ENCODE results near the gene MED12L.
"Not testable (repeated sequence)": the region's sequence is repeated elsewhere in the genome, so short reads cannot be mapped to it uniquely, and the experiment has no call there.

Gene MED12L

DNA sequence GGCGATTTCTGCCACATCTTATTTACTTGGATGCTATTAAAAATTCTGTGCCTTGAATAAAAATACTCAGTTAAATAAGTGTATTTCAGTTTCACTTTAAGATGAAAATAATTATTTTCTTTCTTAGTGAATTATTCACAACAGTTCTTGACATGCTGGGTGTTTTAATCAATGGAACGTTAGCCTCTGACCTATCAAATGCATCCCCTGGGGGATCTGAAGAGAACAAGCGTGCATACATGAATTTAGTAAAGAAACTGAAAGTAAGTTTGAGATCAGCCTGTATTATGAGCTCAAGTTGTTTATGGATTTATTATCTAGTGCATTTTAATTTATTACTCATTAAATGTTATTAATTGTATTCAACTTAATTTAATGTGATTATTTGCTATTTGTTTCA, 298.5 kb downstream of the MED12L start:
- no peak for DNase-seq (ENCODE audit: low read depth)

- DNase-seq (ENCODE audit: low read depth), result no peak
Observed at GRCh38 chr3:151384741-151385174, 299.3 kb downstream of the MED12L start, which contains the start of gene P2RY12. TSS of gene P2RY12 (minus strand) at chr3:151384753. CDS start at chr3:151338845, 45,908 bp downstream.

DNA sequence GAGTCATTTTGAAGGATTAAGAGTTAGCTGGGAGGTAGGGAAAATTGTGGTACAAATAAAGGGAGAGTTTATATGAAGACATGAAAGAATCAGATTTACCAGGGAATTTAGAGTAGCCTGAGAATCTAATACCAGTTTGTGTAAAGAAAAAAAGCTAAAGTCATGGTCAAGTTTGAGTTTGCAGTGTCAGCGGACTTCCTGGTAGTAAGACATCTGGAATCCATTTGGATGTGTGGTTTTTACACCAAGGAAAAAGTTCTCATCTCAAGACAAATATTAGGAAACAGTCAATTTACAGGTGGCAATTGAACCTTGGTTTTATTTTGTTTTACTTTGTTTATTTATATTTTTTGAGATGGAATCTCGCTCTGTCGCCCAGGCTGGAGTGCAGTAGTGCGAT, 300.6 kb downstream of the MED12L start:
- DNase-seq (ENCODE audit: low read depth), result no peak

DNA sequence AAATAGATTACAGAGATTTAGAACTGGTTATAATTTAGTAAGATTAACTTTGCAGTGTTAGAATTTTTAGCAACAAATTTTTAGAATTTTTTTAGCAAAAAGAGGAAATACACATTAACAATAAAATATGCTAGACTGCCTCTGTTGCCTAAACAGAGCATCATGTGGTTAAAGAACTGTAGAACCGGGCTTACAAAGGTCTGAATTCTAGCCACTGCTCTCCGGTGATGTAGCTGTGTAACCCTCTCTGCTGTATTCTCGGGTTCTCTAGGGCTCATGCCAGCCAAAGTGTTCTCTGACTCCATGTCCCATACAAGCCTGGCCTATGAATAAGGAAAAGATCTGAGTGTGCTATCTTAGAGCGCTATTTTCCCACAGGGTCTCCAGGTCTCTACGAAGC, 302.0 kb downstream of the MED12L start:
- DNase-seq (ENCODE audit: low read depth), result no peak

- DNase-seq (ENCODE audit: low read depth), result no peak
Observed at GRCh38 chr3:151387842-151388241, 302.4 kb downstream of the MED12L start.

DNA sequence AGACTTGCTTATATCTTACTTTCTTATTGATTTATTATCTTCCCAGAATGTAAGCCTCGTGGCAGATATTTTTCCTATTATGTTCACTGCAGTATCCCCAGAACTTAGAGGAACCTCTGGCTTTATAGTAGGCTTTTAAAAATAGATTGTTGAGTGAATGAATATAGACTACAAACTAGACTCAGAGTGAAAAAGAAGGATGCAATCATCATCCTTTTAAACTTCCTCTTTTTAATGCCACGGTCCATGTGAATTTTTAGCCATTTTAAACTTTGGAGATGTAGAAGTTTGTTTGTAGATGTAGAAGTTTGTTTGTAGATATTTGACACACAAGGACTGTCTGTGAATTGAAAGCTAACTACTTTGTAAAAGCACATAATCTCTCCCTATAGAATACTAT, 306.3 kb downstream of the MED12L start:
- no peak for DNase-seq (ENCODE audit: low read depth)

GRCh38 chr3:151392191-151392590, 306.7 kb downstream of the MED12L start:
- DNase-seq (ENCODE audit: low read depth), result not testable (repeated sequence)

DNA sequence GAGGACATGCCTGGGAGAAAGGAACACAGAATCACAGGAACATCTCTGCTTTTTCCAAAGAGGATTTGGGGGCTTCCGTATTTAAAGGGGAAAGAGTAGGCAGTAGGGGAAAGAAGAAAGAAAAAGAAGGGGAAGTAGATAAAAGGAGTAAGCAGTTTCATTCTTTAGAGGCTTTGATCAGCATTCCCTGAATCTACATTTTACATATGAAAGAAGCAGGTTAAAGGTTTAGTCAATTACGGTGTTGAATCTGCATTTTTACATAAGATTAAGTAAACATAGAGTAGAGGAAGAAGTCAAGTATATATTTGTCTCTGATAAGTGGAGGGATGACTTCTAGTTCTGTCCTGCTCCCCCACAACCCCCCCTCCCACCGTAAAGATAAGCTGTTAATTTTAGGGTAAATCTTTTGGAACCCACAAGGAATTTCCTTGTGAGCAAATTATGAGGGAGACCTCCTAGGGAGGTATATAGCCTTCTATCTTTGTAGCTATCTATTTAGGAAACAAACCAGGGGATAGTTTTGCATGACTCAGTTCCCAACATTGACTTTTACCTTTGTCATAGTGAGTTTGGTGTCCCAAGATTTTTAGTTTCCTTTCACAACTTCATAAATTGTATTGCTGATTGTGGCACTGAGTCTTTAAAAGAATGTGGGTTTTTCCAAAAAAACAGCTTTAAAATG, 307.8 kb downstream of the MED12L start:
- no peak for DNase-seq (ENCODE audit: low read depth)

DNA sequence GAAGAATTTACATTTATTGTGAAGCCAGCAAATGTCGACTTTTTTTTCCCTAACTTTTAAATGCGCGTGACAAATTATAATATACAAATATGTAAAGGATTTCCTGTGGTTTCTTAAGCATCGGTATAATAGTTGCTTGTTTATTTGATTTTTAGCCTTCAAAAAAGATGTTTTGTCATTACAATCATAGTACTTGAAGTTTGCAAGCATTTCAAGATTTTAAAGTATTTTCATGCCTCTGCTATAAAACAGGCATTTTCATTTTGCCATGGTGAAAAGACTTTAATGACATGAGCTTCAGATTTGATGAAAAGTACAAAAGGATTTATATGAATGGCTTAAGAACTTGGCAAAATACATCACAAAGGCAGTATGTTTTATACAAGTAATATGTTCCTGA, 308.5 kb downstream of the MED12L start:
- no peak for DNase-seq (ENCODE audit: low read depth)

DNA sequence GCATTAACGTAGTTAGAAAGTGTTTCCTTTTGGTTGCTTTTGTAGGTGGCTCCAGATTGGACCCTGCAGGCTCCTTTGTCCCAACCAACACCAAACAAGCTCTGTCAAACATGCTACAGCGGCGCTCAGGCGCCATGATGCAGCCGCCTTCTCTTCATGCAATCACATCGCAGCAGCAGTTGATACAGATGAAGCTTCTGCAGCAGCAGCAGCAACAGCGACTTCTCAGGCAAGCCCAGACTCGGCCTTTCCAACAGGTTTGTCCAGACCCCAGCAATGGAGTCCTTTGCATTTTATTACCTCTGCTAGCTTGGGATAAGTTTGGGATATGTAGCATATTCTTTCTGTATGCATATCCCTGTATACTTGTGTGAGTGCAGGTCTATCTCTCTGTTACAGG, 309.1 kb downstream of the MED12L start:
- DNase-seq (ENCODE audit: low read depth), result no peak

DNA sequence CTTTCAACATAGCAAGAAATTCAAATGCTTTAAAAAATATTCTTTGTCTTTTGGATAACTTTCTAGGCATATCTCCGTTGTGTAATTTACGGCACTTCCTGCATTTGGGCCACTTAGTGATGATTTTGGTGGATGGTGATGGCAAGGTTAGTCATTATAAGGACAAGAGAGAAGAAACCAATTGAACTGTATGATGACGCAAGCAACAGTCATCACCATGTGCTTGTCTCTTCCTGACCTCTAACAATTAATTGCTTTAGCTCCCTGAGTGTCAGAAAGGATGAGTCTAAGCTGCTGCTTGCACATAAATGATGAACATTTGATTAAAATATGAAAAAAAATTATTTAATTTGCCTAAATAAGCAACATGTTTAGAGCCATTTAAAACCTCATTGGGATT, 310.3 kb downstream of the MED12L start:
- no peak for DNase-seq (ENCODE audit: low read depth)

DNA sequence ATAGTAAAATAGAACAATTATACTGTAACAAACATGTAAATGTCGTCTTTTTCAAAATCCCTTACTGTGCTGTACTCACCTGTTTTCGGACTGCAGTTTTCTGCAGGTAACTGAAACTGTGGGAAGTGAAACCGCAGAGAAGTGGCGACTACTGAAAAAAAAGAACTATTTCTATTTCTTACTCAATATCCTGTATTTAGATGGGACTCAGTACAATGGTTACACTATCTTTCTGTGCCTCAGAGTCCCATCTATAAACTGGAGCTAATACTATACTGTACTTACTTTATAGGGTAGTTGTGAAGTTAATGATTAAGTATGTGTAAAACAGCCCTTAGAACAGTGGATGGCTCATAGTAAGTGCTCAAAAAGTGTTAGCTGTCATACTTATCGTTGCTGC, 313.4 kb downstream of the MED12L start:
- no peak for DNase-seq (ENCODE audit: low read depth)

DNA sequence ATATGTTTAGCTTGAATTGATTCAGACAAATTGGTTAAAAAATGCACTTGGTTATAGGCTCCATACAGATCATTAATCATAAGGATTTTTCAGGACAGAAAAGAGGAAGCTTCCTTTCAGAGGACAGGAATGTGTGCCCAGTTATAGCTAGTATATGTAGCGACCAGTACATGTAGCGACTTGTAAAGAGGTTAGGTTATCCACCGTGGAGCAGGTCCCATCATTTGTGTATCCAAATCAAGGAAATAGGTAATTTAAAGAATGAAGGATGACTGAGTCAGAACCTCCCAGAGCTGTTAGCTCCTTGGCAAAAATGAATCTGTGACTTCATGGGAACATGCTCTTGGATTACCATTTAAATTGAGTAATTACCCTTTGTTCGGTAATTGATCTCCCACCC, 314.9 kb downstream of the MED12L start:
- DNase-seq (ENCODE audit: low read depth), result no peak

GRCh38 chr3:151402349-151402748, 316.9 kb downstream of the MED12L start:
- DNase-seq (ENCODE audit: low read depth), result no peak

- no peak for DNase-seq (ENCODE audit: low read depth)
Observed at GRCh38 chr3:151403246-151403645, 317.8 kb downstream of the MED12L start.

DNA sequence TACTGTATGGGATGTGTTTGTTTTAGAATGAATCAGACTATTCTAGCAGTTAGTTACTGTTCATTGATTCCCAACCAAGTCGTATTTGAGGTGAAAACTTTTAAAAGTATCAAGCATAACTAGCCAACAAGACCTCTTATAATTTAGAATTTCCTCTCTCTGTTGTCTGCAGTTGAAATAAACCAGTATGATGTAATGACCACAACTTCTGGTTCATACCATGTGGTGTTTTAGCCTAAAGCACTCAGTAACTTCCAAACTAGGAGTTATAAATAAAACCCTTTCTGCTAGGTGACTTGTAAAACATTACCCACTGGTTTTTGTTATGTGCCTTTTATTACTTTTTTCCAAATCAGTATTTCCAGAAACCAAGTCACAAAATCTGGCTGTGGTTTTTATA, 318.9 kb downstream of the MED12L start:
- no peak for DNase-seq (ENCODE audit: low read depth)

DNA sequence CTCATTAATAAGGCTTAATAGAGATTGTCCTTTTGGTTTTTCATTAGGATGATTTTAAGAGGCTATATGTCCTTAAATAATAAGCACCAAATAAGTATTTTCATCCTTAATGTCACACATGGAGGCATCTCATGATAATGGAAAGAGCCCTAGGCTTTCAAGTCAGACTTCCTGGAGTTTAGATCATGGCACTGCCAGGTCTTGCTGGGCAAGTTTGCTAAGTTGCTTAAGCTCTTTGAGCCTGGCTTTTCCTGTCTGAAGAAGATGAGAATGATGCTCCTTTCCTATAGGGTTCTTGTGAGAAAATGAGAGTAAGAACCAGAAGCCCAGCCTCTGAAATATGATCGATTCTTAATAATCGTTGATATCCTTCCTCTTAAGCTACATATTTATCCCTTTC, 322.5 kb downstream of the MED12L start:
- DNase-seq (ENCODE audit: low read depth), result no peak

GRCh38 chr3:151410891-151411559, 325.6 kb downstream of the MED12L start:
- DNase-seq (ENCODE audit: low read depth), result no peak

- no peak for DNase-seq (ENCODE audit: low read depth)
Observed at GRCh38 chr3:151412989-151413388, 327.5 kb downstream of the MED12L start.

GRCh38 chr3:151415289-151415688, 329.8 kb downstream of the MED12L start:
- no peak for DNase-seq (ENCODE audit: low read depth)

DNA sequence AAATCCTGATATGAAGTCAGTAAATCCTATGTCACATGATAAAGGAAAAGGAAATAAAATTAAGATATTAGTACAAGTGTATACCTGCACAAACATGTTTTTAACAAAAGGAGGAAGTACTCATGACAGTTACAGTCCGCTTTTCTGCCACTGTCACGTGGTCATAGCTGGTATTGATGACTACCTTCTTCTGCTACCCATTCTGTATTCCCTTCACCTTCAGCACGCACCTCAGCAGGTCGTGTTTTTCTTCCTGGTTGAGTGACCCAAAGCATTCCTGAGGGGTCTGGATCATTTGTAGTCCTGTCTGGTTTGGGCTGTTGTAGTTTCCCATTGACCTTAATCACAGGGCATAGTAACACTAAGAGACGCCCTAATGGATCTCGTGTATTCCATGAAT, 334.3 kb downstream of the MED12L start:
- no peak for DNase-seq (ENCODE audit: low read depth)

DNA sequence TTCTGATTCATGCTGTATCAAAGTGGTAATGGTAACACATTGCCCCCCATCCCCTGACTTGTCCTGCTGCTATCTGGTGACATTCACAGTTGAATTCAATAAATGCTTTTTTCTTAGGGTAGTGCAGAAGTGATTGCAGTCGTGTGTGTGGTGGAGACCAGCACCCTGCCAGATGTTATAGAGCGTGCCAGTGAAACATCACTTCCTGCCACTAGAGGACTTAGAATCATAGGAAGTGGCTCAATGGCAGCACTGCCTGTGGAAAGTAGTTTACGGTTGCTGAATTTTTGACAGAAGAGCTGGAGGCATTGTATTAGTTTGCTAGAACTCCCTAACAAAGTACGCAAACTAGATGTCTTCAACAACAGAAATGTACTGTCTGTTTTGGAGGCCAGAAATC, 336.5 kb downstream of the MED12L start:
- DNase-seq (ENCODE audit: low read depth), result no peak

- DNase-seq (ENCODE audit: low read depth), result no peak
Observed at GRCh38 chr3:151423091-151423490, 337.6 kb downstream of the MED12L start.

All from stimulated activated CD8-positive, alpha-beta memory T cell treated with anti-CD3 and anti-CD28 coated beads, Interleukin-12 subunit alpha, Interleukin-12 subunit beta, amount 100 ng/mL, for 1 hour (primary cell).